C4-2B (cell line): ENCODE measurements around the gene ANKRD40CL.

Experiments used
- CTCF ChIP-seq: fragments of 450-650 bp; conservative IDR thresholded peaks from 2 replicates; pipeline ENCODE4 v1.5.1; 2017; ENCODE audit warnings: mild to moderate bottlenecking
- ZFX ChIP-seq: fragments of 450-650 bp; IDR thresholded peaks from 2 replicates; pipeline ENCODE4 v1.6.1; 2017

DNA sequence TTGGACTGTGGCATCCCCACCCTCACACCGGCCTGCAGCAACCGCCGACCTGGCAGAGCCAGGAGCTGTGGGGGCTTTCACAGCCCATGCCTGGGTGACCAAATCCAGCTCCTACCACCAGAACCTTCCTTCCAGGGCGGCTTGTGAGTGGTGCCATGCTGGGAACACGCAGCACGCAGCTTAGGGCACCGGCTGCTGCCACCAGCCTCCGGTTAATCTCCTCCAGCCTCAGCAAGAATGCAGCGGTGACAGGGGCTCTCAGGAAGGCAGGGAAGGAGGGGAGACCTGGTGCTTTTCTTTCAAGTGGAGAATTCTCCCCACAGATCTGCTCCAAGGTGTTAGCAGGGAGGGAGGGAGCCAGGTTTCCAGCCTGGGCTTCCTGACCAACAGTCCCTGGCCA lies 32.3 kb upstream of the ANKRD40CL start:
- TF ChIP-seq CTCF = no peak
- no peak for TF ChIP-seq ZFX
